WTC11 (cell line): Measurements from ENCODE around the gene TGFBRAP1. TPM values are rescaled to one million over a fixed set of nuclear protein-coding genes. Genes with fewer than 3 reads are reported as not detected.

ENCODE experiments used
- ATAC-seq: fragments of 200-7000 bp; cut with Tn5 transposase; 2 replicates; pipeline ENCODE4 v1.10.0; 2021; ENCODE audit warnings: mild to moderate bottlenecking, moderate library complexity
- CTCF ChIA-PET: fragments of 300-600 bp; sonication (Branson Sonifier 250); formaldehyde crosslinking; loops from one replicate; lab custom pipeline; 2021; ENCODE audit warnings: antibody characterized with exemption; lab: Charles Lee
- POLR2A ChIA-PET: fragments of 350-600 bp; sonication (Branson Sonifier 250); formaldehyde crosslinking; loops from one replicate; lab custom pipeline; 2021; ENCODE audit warnings: antibody characterized with exemption; lab: Charles Lee
- DNase-seq: peaks from one replicate; pipeline ENCODE4 v3.0.0; 2021; ENCODE audit warnings: low spot score
- H3K27ac Mint-ChIP-seq: 2 replicates; pipeline ENCODE4 v1.8.0; 2021; ENCODE audit warnings: mixed read lengths
- H3K27me3 Mint-ChIP-seq: 2 replicates; pipeline ENCODE4 v1.8.0; 2021; ENCODE audit warnings: low read depth, mild to moderate bottlenecking, moderate library complexity, mixed read lengths
- H3K36me3 Mint-ChIP-seq: 2 replicates; pipeline ENCODE4 v1.8.0; 2021; ENCODE audit warnings: mixed read lengths
- H3K4me1 Mint-ChIP-seq: 2 replicates; pipeline ENCODE4 v1.8.0; 2022; ENCODE audit warnings: mixed read lengths
- H3K4me3 Mint-ChIP-seq: 2 replicates; pipeline ENCODE4 v1.8.0; 2021; ENCODE audit warnings: mild to moderate bottlenecking, moderate library complexity, mixed read lengths
- H3K9me3 Mint-ChIP-seq: 2 replicates; pipeline ENCODE4 v1.8.0; 2021; ENCODE audit warnings: mixed read lengths
- ARID4B ChIP-seq: sonication (generic); formaldehyde crosslinking; IDR thresholded peaks from 2 replicates; pipeline ENCODE4 v1.8.0; 2023; ENCODE audit warnings: missing genetic modification reagents, mild to moderate bottlenecking, borderline replicate concordance
- ATF2 ChIP-seq: sonication (generic); formaldehyde crosslinking; IDR thresholded peaks from 2 replicates; pipeline ENCODE4 v1.8.1; 2022; ENCODE audit warnings: low read depth, missing genetic modification reagents, borderline replicate concordance
- ATF6 ChIP-seq: sonication (generic); formaldehyde crosslinking; IDR thresholded peaks from 2 replicates; pipeline ENCODE4 v1.8.1; 2023; ENCODE audit warnings: mild to moderate bottlenecking, missing genetic modification reagents
- CBFB ChIP-seq: sonication (generic); formaldehyde crosslinking; IDR thresholded peaks from 2 replicates; pipeline ENCODE4 v1.8.1; 2022; ENCODE audit warnings: mild to moderate bottlenecking, low read depth, missing genetic modification reagents
- E2F1 ChIP-seq: sonication (generic); formaldehyde crosslinking; IDR thresholded peaks from 2 replicates; pipeline ENCODE4 v1.8.0; 2022; ENCODE audit warnings: mild to moderate bottlenecking, missing genetic modification reagents
- EMX1 ChIP-seq: fragments of 250-450 bp; sonication (Bioruptor Pico); IDR thresholded peaks from 2 replicates; pipeline ENCODE4 v1.8.0; 2021; ENCODE audit warnings: mild to moderate bottlenecking
- ETV6 ChIP-seq: sonication (generic); formaldehyde crosslinking; IDR thresholded peaks from 2 replicates; pipeline ENCODE4 v1.8.1; 2022; ENCODE audit warnings: mild to moderate bottlenecking, missing genetic modification reagents
- JAZF1 ChIP-seq: fragments of 250-450 bp; sonication (Bioruptor Pico); IDR thresholded peaks from 2 replicates; pipeline ENCODE4 v1.9.0; 2021; ENCODE audit warnings: moderate library complexity, mild to moderate bottlenecking, inconsistent platforms
- MLX ChIP-seq: sonication (generic); formaldehyde crosslinking; IDR thresholded peaks from 2 replicates; pipeline ENCODE4 v1.8.1; 2023; ENCODE audit warnings: mild to moderate bottlenecking, missing genetic modification reagents, moderate library complexity
- NFYB ChIP-seq: sonication (generic); formaldehyde crosslinking; conservative IDR thresholded peaks from 2 replicates; pipeline ENCODE4 v1.8.0; 2022; ENCODE audit warnings: low read depth, missing genetic modification reagents
- OVOL2 ChIP-seq: fragments of 250-450 bp; sonication (Bioruptor Pico); IDR thresholded peaks from 2 replicates; pipeline ENCODE4 v1.9.0; 2021; ENCODE audit warnings: mild to moderate bottlenecking, borderline replicate concordance
- TCF7 ChIP-seq: sonication (generic); formaldehyde crosslinking; IDR thresholded peaks from 2 replicates; pipeline ENCODE4 v1.8.0; 2022; ENCODE audit warnings: mild to moderate bottlenecking, low read depth, missing genetic modification reagents, moderate library complexity
- USF1 ChIP-seq: sonication (generic); formaldehyde crosslinking; IDR thresholded peaks from 2 replicates; pipeline ENCODE4 v1.8.0; 2022; ENCODE audit warnings: mild to moderate bottlenecking, missing genetic modification reagents
- ZMAT4 ChIP-seq: fragments of 250-450 bp; sonication (Bioruptor Pico); IDR thresholded peaks from 2 replicates; pipeline ENCODE4 v1.9.0; 2021; ENCODE audit warnings: mild to moderate bottlenecking
- ZNF219 ChIP-seq: sonication (generic); formaldehyde crosslinking; IDR thresholded peaks from 2 replicates; pipeline ENCODE4 v1.8.0; 2023; ENCODE audit warnings: missing genetic modification reagents, mild to moderate bottlenecking, borderline replicate concordance
- ZNF232 ChIP-seq: sonication (generic); formaldehyde crosslinking; IDR thresholded peaks from 2 replicates; pipeline ENCODE4 v1.8.0; 2022; ENCODE audit warnings: mild to moderate bottlenecking, missing genetic modification reagents
- ZNF425 ChIP-seq: fragments of 250-450 bp; sonication (Bioruptor Pico); conservative IDR thresholded peaks from 2 replicates; pipeline ENCODE4 v1.9.0; 2021; ENCODE audit warnings: mild to moderate bottlenecking
- total RNA-seq: library from RNA; stranded (reverse); gene quantifications from 3 replicates; pipeline ENCODE4 v1.2.3, GENCODE V29; 2021

TGFBRAP1 gene
- total RNA-seq, 1 experiment from 2014 or later: 16.3 TPM

GRCh38 chr2:105307550-105307949, 22.0 kb downstream of the TGFBRAP1 start:
- peaks cover 18% of the 10 kb centered on the region for H3K36me3 Mint-ChIP-seq

More at GRCh38 chr2:105307550-105307949, 22.0 kb downstream of the TGFBRAP1 start:
- ATAC-seq (no peak), DNase-seq (no peak)
- Mint-ChIP-seq H3K27me3 (no peaks in the 10 kb centered on the region), H3K4me3 (no peak overlapping the region), H3K4me1 (peaks cover 19% of the 10 kb centered on the region), H3K9me3 (no peaks in the 10 kb centered on the region), H3K27ac (no peak overlapping the region; the same call in 1 of the 2 replicates)
- CTCF ChIA-PET: no interaction called here
- no peak for TF ChIP-seq ETV6 (CRISPR knock-in tag)
- no peak for TF ChIP-seq ZNF219 (CRISPR knock-in tag)
- TF ChIP-seq ZMAT4 (CRISPR knock-in tag): no peak
- TF ChIP-seq NFYB (CRISPR knock-in tag): no peak
- TF ChIP-seq TCF7 (CRISPR knock-in tag): no peak
- TF ChIP-seq USF1 (CRISPR knock-in tag): no peak
- TF ChIP-seq JAZF1 (CRISPR knock-in tag): no peak
- no peak for TF ChIP-seq ZNF425
- TF ChIP-seq ATF6 (CRISPR knock-in tag): no peak
- no peak for TF ChIP-seq ARID4B (CRISPR knock-in tag)
- no peak for TF ChIP-seq ZNF232 (CRISPR knock-in tag)
- no peak for TF ChIP-seq OVOL2 (CRISPR knock-in tag)
- no peak for TF ChIP-seq CBFB
- TF ChIP-seq ATF2 (CRISPR knock-in tag): no peak
- TF ChIP-seq MLX (CRISPR knock-in tag): no peak
- no peak for TF ChIP-seq EMX1 (CRISPR knock-in tag)
- TF ChIP-seq E2F1 (CRISPR knock-in tag): no peak
- POLR2A ChIA-PET: no interaction called here
